Activated CD8-positive, alpha-beta memory T cell treated with anti-CD3 and anti-CD28 coated beads for 24 hours (primary cell): ENCODE data around the gene GFRAL.

ENCODE experiments used
- DNase-seq: peaks from one replicate; pipeline ENCODE4 v3.0.0-alpha.2; 2020

Gene GFRAL

GRCh38 chr6:55437141-55437540 lies 109.9 kb downstream of the GFRAL start:
- no peak for DNase-seq

- DNase-seq = no peak
Measured at GRCh38 chr6:55438203-55438602, 110.9 kb downstream of the GFRAL start.

GRCh38 chr6:55443238-55444134 lies 116.2 kb downstream of the GFRAL start:
- DNase-seq = no peak

- no peak for DNase-seq
Measured at GRCh38 chr6:55445648-55446204, 118.5 kb downstream of the GFRAL start.

GRCh38 chr6:55447891-55448290 lies 120.6 kb downstream of the GFRAL start:
- no peak for DNase-seq

- no peak for DNase-seq
Measured at GRCh38 chr6:55448451-55448850, 121.2 kb downstream of the GFRAL start.

GRCh38 chr6:55449225-55449624 lies 122.0 kb downstream of the GFRAL start:
- no peak for DNase-seq

GRCh38 chr6:55450005-55450404 lies 122.7 kb downstream of the GFRAL start:
- no peak for DNase-seq
